ENCODE measurements around the gene GPC6.

GPC6 gene

GRCh38 chr13:93872786-93873347, 646.3 kb downstream of the GPC6 start:
- no peak for DNase-seq

- DNase-seq: no peak
Measured at GRCh38 chr13:93875547-93875946, 648.9 kb downstream of the GPC6 start.

GRCh38 chr13:93876236-93876635, 649.6 kb downstream of the GPC6 start:
- no peak for DNase-seq

GRCh38 chr13:93878675-93879074, 652.1 kb downstream of the GPC6 start:
- no peak for DNase-seq

- no peak for DNase-seq
Measured at GRCh38 chr13:93881411-93881810, 654.8 kb downstream of the GPC6 start.

- DNase-seq: no peak
Measured at GRCh38 chr13:93882086-93882651, 655.6 kb downstream of the GPC6 start.

GRCh38 chr13:93889430-93889951, 662.9 kb downstream of the GPC6 start:
- DNase-seq: no peak

- no peak for DNase-seq
Measured at GRCh38 chr13:93899981-93900380, 673.4 kb downstream of the GPC6 start.

- no peak for DNase-seq
Measured at GRCh38 chr13:93900731-93901130, 674.1 kb downstream of the GPC6 start.

GRCh38 chr13:93903909-93904308, 677.3 kb downstream of the GPC6 start:
- no peak for DNase-seq

GRCh38 chr13:93915269-93915809, 688.7 kb downstream of the GPC6 start:
- no peak for DNase-seq

GRCh38 chr13:93922063-93922855, 695.7 kb downstream of the GPC6 start:
- DNase-seq: no peak

GRCh38 chr13:93925990-93926389, 699.4 kb downstream of the GPC6 start:
- DNase-seq: no peak

- no peak for DNase-seq
Measured at GRCh38 chr13:93926425-93926824, 699.8 kb downstream of the GPC6 start.

- DNase-seq: no peak
Measured at GRCh38 chr13:93927431-93927830, 700.8 kb downstream of the GPC6 start.

GRCh38 chr13:93932901-93933300, 706.3 kb downstream of the GPC6 start:
- DNase-seq: no peak

GRCh38 chr13:93936901-93937300, 710.3 kb downstream of the GPC6 start:
- no peak for DNase-seq

GRCh38 chr13:93941444-93941843, 714.8 kb downstream of the GPC6 start:
- no peak for DNase-seq

- DNase-seq: no peak
Measured at GRCh38 chr13:93942016-93942415, 715.4 kb downstream of the GPC6 start.

- DNase-seq: no peak
Measured at GRCh38 chr13:93945621-93946020, 719.0 kb downstream of the GPC6 start.

- no peak for DNase-seq
Measured at GRCh38 chr13:93946994-93947393, 720.4 kb downstream of the GPC6 start.

GRCh38 chr13:93947651-93948050, 721.0 kb downstream of the GPC6 start:
- DNase-seq: no peak

GRCh38 chr13:93948162-93948922, 721.7 kb downstream of the GPC6 start:
- DNase-seq: no peak
